HepG2 (cell line): ENCODE data around the gene TNRC18. TPM values are rescaled to one million over a fixed set of nuclear protein-coding genes. Genes with fewer than 3 reads are reported as not detected.

Source experiments
- CREM ChIP-seq, 2 experiments: sonication (generic) in 1 of 2; formaldehyde crosslinking in 1 of 2; IDR thresholded peaks; 2 replicates each; pipeline versions ENCODE4 v1.4.0 to v1.6.1; 2016 to 2020; ENCODE audit warnings: antibody characterized with exemption in 1 of 2, mild to moderate bottlenecking in 1 of 2, missing genetic modification reagents in 1 of 2
- DRAP1 ChIP-seq: IDR thresholded peaks from 2 replicates; pipeline ENCODE4 v1.6.1; 2016; ENCODE audit warnings: missing genetic modification reagents, missing compliant biosample characterization
- IRF2 ChIP-seq: IDR thresholded peaks from 2 replicates; pipeline ENCODE4 v1.6.1; 2018; ENCODE audit warnings: missing genetic modification reagents, missing compliant biosample characterization
- ZFP90 ChIP-seq: sonication (generic); formaldehyde crosslinking; IDR thresholded peaks from 2 replicates; pipeline ENCODE4 v1.8.0; 2022; ENCODE audit warnings: missing genetic modification reagents, mild to moderate bottlenecking, inconsistent platforms, borderline replicate concordance
- ZNF281 ChIP-seq: sonication (generic); formaldehyde crosslinking; IDR thresholded peaks from 2 replicates; pipeline ENCODE4 v1.4.0; 2020; ENCODE audit warnings: missing genetic modification reagents, borderline replicate concordance
- ZNF326 ChIP-seq: sonication (generic); formaldehyde crosslinking; IDR thresholded peaks from 2 replicates; pipeline ENCODE4 v1.4.0; 2020; ENCODE audit warnings: missing genetic modification reagents, borderline replicate concordance
- ZNF407 ChIP-seq: sonication (generic); formaldehyde crosslinking; IDR thresholded peaks from one replicate; pipeline ENCODE4 v1.5.1; 2020; ENCODE audit warnings: mild to moderate bottlenecking, missing genetic modification reagents; ENCODE audit errors: not compliant biosample characterization
- polyA plus RNA-seq, 8 experiments: library from polyadenylated mRNA; depleted of rRNA in 3 of 8; stranded (reverse) in 7 of 8; unstranded in 1 of 8; fragments of >200 nt; fragmentation: Illumina TruSeq in 4 of 8; extraction: Trizol in 4 of 8; gene quantifications; 2 replicates each; pipeline versions ENCODE4 v1.2.1 to v1.2.3, GENCODE V29; 2011 to 2016; ENCODE audit warnings: low read depth in 4 of 8, missing spikeins in 1 of 8, mixed read lengths in 1 of 8; ENCODE audit not compliant: insufficient read depth in 1 of 8
- total RNA-seq, 5 experiments: library from RNA; depleted of rRNA; stranded (reverse); fragments of >200 nt; fragmentation: Illumina TruSeq; extraction: Trizol; gene quantifications; 2 replicates each; pipeline ENCODE4 v1.2.3, GENCODE V29; 2016; ENCODE audit warnings: low read depth in 1 of 5

Gene TNRC18
- total and polyA plus RNA-seq, 2 of the 13 experiments (the other 11 are each of a cell fraction or from before 2014, with no cell fraction given): 11.7 to 17.4 TPM

- TF ChIP-seq ZNF407 (CRISPR knock-in tag) (no peak), IRF2 (no peak), ZNF281 (peak; percentile 84), DRAP1 (peak; percentile 96), ZFP90 (CRISPR knock-in tag) (no peak), ZNF326 (CRISPR knock-in tag) (no peak), CREM (IDR thresholded peaks at IDR 0.05) (0 out of 2 replicates have a peak, but pooled peaks have one; percentile 3), CREM (CRISPR knock-in tag; IDR thresholded peaks at IDR 0.05) (no peak)
Measured at GRCh38 chr7:5423976-5424748, 528 bp upstream of the TNRC18 start (continued).
